ELF-1 (cell line): ENCODE data around the gene CDH12.
"Not testable (repeated sequence)": the region's sequence is repeated elsewhere in the genome, so short reads cannot be mapped to it uniquely, and the experiment has no call there.

Source experiments
- DNase-seq: peaks from one replicate; pipeline ENCODE4 v3.0.0-alpha.2; 2016; ENCODE audit warnings: low read depth, low spot score

The CDH12 gene

GRCh38 chr5:22577006-22577405 is 276.1 kb downstream of the CDH12 start:
- DNase-seq, result no peak

DNA sequence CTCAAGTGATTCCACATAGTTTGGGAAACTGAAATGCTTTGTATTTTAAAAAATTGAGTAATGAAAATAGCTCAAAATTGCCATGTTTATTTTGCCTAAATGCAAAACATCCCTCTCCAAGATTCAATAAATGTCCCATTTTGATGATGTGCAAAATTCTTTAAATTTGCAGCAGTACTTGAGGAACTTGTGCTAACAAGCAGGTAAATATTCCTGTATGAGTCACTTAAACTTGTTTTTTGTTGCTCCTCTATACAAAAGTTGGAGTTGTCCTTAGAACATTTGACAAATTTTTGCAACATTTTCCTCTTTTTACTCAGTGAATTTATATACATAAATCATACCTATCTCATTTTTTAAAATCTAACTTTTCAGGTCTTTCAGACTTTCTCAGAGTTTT is 280.2 kb downstream of the CDH12 start:
- DNase-seq, result no peak

DNA sequence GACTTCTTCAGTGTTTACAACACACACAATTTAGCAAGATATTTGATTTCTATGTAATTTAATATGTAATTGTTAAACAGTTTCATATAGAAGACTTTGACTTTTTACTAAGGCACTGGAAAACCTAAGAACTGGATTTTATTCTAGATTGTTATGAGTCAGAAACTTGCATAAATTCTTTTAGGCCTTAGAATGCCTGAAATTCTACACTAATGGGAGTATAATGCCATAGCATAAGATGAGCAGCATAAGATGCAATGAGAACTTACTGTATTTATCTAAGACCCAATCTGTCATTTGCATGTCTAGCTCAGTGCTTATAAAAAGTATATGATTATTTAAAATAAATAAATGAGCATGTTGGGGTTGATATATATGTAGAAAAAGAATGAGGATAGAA is 285.2 kb downstream of the CDH12 start:
- no peak for DNase-seq

DNA sequence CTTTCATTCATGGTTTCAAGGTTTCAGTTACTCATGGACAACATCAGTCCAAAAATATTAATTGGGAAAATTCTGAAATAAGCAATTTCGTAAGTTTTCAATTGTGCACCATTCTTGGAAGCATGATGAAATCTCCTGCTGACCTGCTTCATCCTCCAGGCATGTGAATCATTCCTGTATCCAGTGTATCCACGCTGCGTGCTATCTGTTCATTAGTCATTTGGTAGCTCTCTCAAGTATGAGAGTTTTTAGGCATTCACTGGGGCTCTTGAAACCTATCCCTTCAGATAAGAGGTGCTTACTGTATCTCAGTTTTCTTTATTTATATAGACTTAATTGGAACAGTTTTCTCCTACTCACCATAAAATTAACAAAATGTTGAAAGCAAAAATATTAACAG is 293.0 kb downstream of the CDH12 start:
- DNase-seq, result no peak

DNA sequence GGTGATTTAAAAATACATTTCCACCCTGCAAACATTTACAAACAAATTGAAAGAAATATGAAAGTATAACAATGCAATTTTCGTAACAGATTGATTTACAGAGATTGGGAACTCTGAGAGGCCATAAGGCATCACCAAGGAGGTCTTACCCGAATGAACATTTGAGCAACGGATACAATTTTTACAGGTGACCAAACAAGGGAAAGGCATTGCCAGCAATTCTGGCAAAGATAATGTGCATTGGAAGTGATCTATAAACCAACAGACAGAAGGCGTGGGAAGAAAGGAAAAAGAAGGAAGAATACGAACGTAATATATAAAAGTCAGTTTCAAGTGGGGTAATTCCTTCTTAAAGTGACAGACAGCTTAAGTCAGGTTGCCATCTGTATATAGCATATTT is 295.9 kb downstream of the CDH12 start:
- DNase-seq, result no peak

DNA sequence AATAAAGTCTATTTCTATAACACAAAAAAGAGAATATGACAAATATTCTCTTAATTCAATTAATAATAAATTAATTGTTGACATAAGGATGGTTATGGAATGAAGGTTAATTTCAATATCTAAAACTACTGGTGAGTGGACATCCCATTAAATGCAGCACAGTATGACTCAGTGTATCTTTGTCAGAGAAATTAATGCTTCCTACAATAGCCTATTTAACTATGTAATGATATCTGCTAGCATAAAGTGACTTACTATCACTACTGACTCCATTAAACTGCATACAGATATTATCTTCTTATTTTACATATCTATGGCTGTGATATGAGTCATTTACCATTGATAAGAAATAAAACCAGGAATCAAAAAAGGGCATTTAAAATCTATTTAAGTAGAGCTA is 298.7 kb downstream of the CDH12 start:
- DNase-seq, result no peak

DNA sequence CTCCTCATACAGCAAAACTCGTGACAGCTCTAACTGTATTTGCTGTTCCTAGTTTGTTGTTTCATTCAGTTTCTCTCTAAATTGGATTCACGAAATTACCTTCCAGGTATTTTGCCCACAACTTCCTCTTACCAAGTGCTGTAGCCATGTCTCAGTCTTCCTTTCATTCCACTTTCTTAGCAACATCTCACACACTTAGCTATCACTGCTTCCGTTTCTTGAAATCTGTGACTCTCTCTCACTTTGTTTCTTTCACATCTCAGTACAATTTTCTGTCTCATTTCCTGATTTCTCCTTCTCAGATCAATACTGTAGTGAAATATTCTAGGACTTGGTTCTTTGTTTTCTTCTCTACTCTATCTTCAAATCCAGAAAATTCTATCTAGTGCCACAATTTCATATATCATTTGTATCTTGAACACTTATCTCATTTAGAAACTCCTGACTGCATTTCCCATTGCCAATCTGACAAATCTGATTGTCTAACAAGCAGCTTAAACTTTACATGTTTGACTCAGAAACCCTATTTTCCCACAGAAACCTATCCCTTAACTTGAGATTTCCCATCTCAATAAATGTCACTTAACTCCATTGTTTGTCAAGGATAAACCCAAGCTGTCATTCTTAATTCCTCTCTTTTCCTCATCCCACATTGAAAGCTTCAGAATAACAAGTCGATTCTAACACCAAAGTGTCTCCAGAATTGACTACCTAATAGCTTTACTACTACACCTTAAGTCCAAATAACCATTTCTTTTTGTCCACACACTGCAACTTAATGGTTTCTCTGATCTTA is 303.1 kb downstream of the CDH12 start:
- DNase-seq, result no peak

DNA sequence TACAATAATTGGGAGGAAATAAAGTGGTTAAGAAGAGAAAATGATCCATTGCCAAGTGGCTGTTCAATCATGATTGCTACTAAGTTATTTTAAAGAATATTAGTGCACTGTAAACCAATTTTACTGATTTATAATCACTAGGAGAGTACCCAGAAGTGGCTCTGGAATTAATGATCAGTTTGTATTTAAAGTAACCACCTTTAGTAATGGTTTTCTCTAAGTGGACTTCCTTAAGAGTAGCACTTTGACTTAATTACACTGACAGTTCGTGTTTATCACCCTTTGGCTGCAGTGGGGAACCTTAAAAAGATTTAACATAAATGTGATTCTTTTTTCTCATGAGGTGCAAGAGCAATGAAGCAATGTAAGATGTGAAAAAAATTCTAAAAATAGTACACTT is 310.8 kb downstream of the CDH12 start:
- no peak for DNase-seq

GRCh38 chr5:22541037-22541436 is 312.1 kb downstream of the CDH12 start:
- DNase-seq, result no peak

GRCh38 chr5:22539762-22540161 is 313.4 kb downstream of the CDH12 start:
- no peak for DNase-seq

GRCh38 chr5:22531986-22532385 is 321.2 kb downstream of the CDH12 start:
- no peak for DNase-seq

- no peak for DNase-seq
These were observed 331.6 kb downstream of the CDH12 start for GRCh38 chr5:22521521-22521920.

DNA sequence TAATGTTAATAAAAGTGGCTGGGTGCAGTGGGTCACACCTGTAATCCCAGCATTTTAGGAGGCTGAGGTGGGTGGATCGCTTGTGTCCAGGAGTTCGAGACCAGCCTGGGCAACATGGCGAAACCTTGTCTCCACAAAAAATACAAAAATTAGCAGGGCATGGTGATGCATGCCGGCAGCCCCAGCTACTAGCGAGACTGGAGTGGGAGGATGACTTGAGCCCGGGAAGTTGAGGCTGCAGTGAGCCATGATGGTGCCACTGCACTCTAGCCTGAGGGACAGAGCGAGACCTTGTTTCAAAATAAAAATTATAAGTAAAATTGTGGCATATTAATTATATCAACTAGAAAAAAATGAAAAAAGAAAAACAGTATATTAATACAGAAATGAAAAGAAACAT is 336.6 kb downstream of the CDH12 start:
- DNase-seq, result not testable (repeated sequence)

DNA sequence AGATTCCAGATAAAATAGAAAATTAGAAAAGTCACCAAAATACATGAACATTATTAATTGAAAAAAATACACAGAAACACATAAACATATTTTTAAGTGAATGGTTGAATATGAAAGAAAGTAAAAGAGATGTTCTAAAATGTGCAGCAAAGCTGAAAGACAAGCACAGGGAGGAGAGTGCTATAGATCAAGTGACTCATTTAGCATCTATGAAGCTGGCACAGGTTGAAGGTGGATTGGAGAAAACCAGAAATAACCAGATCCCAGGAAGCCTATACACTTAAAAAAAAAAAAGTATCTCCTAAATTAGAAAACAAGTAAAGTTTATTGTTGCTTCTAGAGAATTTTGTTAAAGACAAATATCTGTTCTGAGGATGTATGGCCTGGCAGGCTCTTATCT is 338.9 kb downstream of the CDH12 start:
- no peak for DNase-seq

- DNase-seq, result no peak
These were observed 347.3 kb downstream of the CDH12 start for GRCh38 chr5:22505891-22506290.

DNA sequence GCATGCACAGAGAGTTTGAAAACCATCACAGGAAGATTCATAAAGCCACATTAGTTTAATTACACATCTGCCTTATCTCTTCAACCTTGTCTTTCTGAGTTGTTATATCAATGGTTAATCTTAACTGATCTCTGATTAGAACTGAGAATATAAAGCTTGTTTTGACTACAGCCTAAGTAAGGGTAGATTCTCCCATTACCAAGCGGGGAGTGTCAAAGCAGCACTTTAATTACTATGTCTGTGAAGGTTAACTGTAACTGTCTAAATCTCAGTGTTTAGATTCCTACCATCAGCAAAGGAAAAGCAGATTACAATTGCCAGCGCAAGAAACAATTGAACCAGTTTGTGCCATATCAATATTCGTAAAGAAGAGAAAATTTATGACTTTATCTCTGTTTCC is 348.7 kb downstream of the CDH12 start:
- no peak for DNase-seq

DNA sequence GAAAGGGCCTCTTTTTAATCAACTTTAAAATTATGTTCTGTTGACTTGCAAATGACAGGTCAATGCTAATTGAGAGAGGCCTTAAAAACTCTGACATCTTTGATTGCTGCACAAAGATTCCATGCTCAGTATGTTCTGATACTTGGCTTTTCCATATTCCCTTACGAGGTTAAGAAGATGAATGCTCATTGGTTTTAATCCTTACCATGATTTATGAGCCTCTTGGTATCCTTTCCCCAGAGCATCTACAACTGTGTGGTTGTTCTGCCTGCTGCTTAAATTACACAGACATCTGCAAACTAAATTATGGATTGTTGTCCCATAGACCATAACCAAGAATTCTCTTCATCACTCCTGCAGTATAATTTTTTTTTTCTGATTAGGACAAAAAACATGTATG is 352.6 kb downstream of the CDH12 start:
- no peak for DNase-seq

GRCh38 chr5:22496666-22497065 is 356.5 kb downstream of the CDH12 start:
- DNase-seq, result no peak

GRCh38 chr5:22495016-22495720 is 358.0 kb downstream of the CDH12 start:
- DNase-seq, result no peak

- DNase-seq, result no peak
These were observed 364.7 kb downstream of the CDH12 start for GRCh38 chr5:22488427-22488826.

DNA sequence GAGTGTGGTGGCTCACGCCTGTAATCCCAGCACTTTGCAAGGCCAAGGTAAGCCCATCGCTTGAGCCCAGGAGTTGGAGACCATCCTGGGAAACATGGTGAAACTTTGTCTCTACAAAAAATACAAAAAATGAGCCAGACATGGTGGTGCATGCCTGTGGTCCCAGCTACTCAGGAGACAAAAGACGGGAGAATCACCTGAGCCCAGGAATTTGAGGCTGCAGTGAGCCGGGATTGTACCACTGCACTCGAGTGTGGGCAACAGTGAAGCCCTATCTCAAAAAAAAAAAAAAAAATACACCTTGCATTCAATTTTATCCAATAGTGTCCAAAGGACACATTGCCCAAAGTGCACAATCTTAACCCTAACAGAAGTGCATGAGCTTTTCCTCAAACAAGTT is 372.8 kb downstream of the CDH12 start:
- DNase-seq, result no peak

DNA sequence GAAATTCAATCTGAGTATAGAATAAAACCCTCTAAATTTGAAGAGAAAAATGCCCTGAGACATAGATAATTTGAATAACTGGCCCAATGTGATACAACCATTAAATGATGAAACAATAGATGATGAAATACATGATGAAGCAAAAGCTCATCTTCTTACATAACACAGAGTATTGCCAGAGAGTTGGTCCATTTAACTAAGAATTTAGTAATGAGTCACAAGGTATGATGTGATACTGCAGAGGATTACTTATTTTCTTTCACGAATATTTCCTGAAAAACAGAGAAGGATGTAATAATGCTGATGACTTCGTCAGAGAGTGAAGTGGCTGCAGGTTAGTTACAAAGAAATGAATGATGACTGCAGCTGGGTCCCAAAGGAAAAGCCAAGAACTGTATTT is 379.3 kb downstream of the CDH12 start:
- DNase-seq, result no peak

DNA sequence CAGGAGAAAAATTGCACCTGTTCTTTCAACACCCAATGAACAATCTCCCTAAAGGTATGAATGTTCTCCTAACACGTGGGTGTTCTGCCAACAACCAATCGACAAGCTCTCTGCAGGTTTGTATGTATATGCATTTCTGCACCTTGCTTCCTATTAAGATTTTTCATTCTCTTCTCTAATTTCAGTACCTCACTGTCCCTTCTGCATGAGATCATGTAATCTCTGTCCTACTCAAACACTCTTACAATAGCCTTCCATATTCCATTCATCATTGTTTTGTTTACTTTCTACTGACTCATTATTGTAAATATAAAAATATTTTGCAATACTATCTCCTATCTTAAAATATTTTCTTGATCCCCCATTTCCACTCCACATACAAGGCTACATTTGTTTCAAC is 382.0 kb downstream of the CDH12 start:
- DNase-seq, result no peak
